Tibial artery (tissue), 4 donors: ENCODE measurements around the gene B3GAT2.

Experiments used
- DNase-seq, 2 donors: peaks; one replicate each; pipeline ENCODE4 v3.0.0-alpha.2; 2019
- H3K27ac ChIP-seq, 2 donors: fragments of 200-600 bp; sonication (generic) in 1 of 2; 1 replicate in 1 of 2; 2 replicates in 1 of 2; pipeline ENCODE4 v1.5.1; 2018 to 2019; ENCODE audit warnings: mild to moderate bottlenecking in 1 of 2
- H3K27me3 ChIP-seq, 2 donors: fragments of 200-600 bp; sonication (generic) in 1 of 2; one replicate each; pipeline versions ENCODE4 v1.5.1 to v1.6.0; 2016 to 2019
- H3K36me3 ChIP-seq, 3 donors: fragments of 200-600 bp; sonication (generic) in 2 of 3; one replicate each; pipeline ENCODE4 v1.5.1; 2016 to 2019; ENCODE audit warnings: mild to moderate bottlenecking in 2 of 3
- H3K4me1 ChIP-seq, 4 donors: fragments of 200-600 bp; sonication (generic) in 2 of 4; 1 replicate in 3 of 4; 2 replicates in 1 of 4; pipeline ENCODE4 v1.5.1; 2016 to 2019
- H3K4me3 ChIP-seq, 2 donors: fragments of 200-600 bp; sonication (generic) in 1 of 2; 1 replicate in 1 of 2; 2 replicates in 1 of 2; pipeline ENCODE4 v1.5.1; 2018 to 2019; ENCODE audit warnings: mild to moderate bottlenecking in 2 of 2
- H3K9me3 ChIP-seq, 3 donors: fragments of 200-600 bp; sonication (generic) in 1 of 3; one replicate each; pipeline ENCODE4 v1.5.1; 2016 to 2019
- intact Hi-C: fragments of 100-400 bp; cut with DNase I; formaldehyde crosslinking; loops from one replicate; pipeline ENCODE4 v1.15.0; 2023; ENCODE audit warnings: low total_unique reads
- TF ChIP-seq, protein P1 (sequence below), 2 experiments: fragments of 200-600 bp in 1 of 2; fragments of 450-650 bp in 1 of 2; IDR thresholded peaks; one replicate each; pipeline ENCODE4 v1.5.1; 2017 to 2019; ENCODE audit warnings: antibody characterized with exemption in 2 of 2, mild to moderate bottlenecking in 1 of 2, moderate library complexity in 1 of 2

The B3GAT2 gene

DNA sequence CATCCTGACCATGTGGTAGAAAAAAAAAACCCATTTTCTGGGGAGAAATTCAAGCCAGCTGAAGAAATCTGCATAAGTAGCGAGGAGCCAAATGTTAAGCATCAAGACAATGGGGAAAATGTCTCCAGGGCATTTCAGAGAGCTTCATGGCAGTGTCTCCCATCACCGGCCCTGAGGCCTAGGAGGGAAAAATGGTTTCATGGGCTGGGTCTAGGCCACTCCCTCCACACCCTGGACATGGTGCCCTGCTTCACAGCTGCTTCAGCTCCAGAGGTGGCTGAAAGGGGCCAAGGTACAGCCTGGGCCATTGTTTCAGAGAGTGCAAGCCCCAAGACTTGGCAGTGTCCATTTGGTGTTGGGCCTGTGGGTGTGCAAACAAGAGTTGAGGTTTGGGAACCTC is 34.4 kb upstream of the B3GAT2 start:
- Histone ChIP-seq H3K9me3 (no peaks in the 10 kb centered on the region), H3K27ac (no peak overlapping the region), H3K27me3 (no peaks in the 10 kb centered on the region), H3K36me3 (no peaks in the 10 kb centered on the region), H3K4me1 (no peaks in the 10 kb centered on the region), H3K4me3 (no peak overlapping the region)
- TF ChIP-seq, protein P1, sequence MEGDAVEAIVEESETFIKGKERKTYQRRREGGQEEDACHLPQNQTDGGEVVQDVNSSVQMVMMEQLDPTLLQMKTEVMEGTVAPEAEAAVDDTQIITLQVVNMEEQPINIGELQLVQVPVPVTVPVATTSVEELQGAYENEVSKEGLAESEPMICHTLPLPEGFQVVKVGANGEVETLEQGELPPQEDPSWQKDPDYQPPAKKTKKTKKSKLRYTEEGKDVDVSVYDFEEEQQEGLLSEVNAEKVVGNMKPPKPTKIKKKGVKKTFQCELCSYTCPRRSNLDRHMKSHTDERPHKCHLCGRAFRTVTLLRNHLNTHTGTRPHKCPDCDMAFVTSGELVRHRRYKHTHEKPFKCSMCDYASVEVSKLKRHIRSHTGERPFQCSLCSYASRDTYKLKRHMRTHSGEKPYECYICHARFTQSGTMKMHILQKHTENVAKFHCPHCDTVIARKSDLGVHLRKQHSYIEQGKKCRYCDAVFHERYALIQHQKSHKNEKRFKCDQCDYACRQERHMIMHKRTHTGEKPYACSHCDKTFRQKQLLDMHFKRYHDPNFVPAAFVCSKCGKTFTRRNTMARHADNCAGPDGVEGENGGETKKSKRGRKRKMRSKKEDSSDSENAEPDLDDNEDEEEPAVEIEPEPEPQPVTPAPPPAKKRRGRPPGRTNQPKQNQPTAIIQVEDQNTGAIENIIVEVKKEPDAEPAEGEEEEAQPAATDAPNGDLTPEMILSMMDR (IDR thresholded peaks at IDR 0.05), result no peak
- no peak for DNase-seq
- intact Hi-C loops, result no loop called here

DNA sequence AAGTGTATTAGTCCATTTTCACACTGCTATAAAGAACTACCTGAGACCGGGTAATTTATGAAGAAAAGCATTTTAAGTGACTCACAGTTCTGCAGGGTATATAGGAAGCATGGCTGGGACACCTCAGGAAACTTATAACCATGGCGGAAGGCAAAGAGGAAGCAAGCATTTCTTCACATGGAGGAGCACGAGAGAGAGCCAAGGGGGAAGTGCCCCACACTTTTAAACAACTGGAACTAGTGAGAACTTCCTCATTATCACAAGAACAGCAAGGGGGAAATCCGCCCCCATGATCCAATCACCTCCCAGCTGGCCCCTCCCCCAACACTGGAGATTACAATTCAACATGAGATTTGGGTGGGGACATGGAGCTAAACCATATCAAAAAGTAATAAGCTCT is 28.3 kb upstream of the B3GAT2 start:
- H3K4me1 ChIP-seq, result no peaks in the 10 kb centered on the region
- H3K36me3 ChIP-seq, result no peaks in the 10 kb centered on the region
- no peak for DNase-seq
- H3K27me3 ChIP-seq, result no peaks in the 10 kb centered on the region
- no peak overlapping the region for H3K4me3 ChIP-seq
- H3K9me3 ChIP-seq, result no peaks in the 10 kb centered on the region
- intact Hi-C loops, result no loop called here
- TF ChIP-seq, protein P1 (IDR thresholded peaks at IDR 0.05), result no peak
- H3K27ac ChIP-seq, result no peak overlapping the region

DNA sequence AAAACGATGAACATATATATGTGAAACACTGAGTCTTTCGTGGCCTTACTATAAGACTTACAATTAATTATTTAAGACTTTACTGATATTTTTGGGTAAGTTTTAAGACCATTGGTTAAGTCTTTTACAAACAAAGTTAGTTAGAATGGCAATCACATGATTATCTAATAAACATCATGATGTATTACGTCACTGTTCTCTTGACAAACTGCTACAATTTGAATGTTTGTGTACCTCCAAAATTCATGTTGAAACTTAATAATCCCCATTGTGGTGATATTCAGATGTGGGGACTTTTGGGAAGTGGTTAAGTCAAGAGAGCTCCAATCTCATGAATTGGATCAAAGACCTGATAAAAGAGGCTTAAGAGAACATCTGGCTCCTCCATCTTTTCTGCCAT is 25.9 kb upstream of the B3GAT2 start:
- Histone ChIP-seq H3K27me3 (no peaks in the 10 kb centered on the region), H3K27ac (no peak overlapping the region), H3K36me3 (no peaks in the 10 kb centered on the region), H3K4me3 (no peak overlapping the region), H3K9me3 (no peaks in the 10 kb centered on the region), H3K4me1 (no peaks in the 10 kb centered on the region)
- TF ChIP-seq, protein P1 (IDR thresholded peaks at IDR 0.05), result no peak
- no peak for DNase-seq
- intact Hi-C loops, result no loop called here

DNA sequence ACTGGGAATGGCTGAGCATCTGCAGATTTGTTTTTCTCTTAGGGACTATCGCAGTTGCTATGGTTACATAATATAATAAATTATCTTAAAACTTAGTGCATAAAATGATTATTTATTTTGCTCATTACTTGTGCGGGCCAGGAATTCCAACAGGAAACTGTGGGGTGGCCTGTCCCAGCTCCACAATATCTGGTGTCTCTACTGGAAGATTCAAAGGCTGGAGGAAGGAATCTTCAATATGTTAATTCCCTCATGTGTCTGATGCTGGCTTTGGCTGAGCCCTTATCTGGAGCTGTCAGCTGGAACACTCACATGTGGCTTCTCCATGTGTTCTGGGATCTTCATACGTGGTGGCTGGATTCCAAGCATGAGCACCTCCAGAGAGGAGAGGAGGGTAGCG is 23.9 kb upstream of the B3GAT2 start:
- Histone ChIP-seq H3K27me3 (no peaks in the 10 kb centered on the region), H3K4me1 (no peaks in the 10 kb centered on the region), H3K27ac (no peak overlapping the region), H3K36me3 (no peaks in the 10 kb centered on the region), H3K4me3 (no peak overlapping the region), H3K9me3 (no peaks in the 10 kb centered on the region)
- intact Hi-C loops, result no loop called here
- TF ChIP-seq, protein P1 (IDR thresholded peaks at IDR 0.05), result no peak
- no peak for DNase-seq

DNA sequence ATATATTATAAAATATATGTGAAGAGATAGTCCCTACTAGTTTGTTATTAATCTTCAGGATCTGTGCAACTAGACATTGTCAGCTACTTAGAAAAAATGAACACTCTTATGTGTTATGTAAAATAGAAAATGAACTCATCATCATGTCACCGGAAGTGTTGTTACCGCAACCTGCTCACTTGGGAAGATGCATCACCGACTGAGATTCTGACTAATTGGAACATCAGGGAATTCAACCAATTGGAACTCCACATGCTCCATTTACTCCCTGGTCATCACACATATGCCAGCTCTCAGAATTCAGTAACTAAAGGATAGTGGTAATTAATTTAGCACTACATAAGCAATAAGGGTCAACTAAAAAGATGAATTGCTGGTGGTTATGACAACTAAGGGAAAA is 16.7 kb upstream of the B3GAT2 start:
- Histone ChIP-seq H3K9me3 (no peaks in the 10 kb centered on the region), H3K36me3 (no peaks in the 10 kb centered on the region), H3K27me3 (no peaks in the 10 kb centered on the region), H3K4me3 (no peak overlapping the region), H3K27ac (no peak overlapping the region), H3K4me1 (no peaks in the 10 kb centered on the region)
- intact Hi-C loops, result no loop called here
- no peak for DNase-seq
- TF ChIP-seq, protein P1 (IDR thresholded peaks at IDR 0.05), result no peak

DNA sequence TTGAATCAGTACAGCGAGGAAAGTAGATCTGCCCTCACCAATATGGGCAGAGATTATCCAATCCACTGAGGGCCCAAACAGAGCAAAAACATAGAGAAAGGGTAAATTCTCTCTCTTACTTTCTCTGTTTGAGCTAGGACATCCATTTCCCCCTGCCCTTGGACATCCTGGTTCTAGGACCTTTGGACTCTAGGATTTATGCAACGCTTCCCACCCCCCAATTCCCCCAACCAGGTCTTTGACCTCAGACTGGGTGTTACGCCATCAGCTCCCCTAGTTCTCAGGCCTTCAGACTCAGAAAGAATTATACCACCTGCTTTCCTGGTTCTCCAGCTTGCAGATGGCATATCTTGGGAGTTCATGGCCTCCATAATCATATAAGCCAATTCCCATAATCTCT is 10.2 kb upstream of the B3GAT2 start:
- H3K36me3 ChIP-seq, result no peaks in the 10 kb centered on the region
- DNase-seq, result no peak
- intact Hi-C loops, result no loop called here
- H3K4me1 ChIP-seq, result no peaks in the 10 kb centered on the region
- H3K27ac ChIP-seq, result no peak overlapping the region
- H3K9me3 ChIP-seq, result no peaks in the 10 kb centered on the region
- H3K27me3 ChIP-seq, result no peaks in the 10 kb centered on the region
- no peak overlapping the region for H3K4me3 ChIP-seq
- TF ChIP-seq, protein P1 (IDR thresholded peaks at IDR 0.05), result no peak
